ENCODE data around the gene PSAT1. TPM values are rescaled to one million over a fixed set of nuclear protein-coding genes. Genes with fewer than 3 reads are reported as not detected.

PSAT1 gene
- total and polyA plus RNA-seq, 2 of the 8 experiments (the other 6 are each of a cell fraction or from before 2014, with no cell fraction given): 204 to 341 TPM

DNA sequence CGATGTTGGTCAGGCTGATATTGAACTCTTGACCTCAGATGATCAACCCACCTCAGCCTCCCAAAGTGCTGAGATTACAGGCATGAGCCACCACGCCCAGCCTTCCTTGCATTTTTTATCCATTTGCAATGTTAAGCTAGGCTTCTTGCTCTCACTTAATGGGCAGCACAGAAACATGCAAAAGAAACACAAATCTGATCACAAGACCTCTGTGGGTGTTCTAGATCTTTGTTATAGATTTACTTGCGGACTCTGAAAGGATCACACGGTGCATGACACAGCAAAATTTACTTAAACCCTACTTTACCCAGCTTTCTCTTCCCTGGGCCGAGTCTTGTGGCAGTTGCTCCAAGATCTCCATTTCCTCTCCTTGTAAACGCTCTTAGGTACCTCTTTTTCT lies 71.3 kb downstream of the PSAT1 start:
- DNase-seq (ENCODE audit: low read depth in 1 of 2, low spot score in 2 of 2): no peak
- H3K23ac ChIP-seq (ENCODE audit: insufficient read length): no peak overlapping the region
- POLR2A ChIA-PET (ENCODE audit: partially characterized antibody): interaction anchor here (0.7 to 3.2 kb wide), 6 partner anchors 14 to 71 kb away, joined by 3 to 17 read pairs (median 4); partner anchors contain the start of gene PSAT1

More for the DNA sequence above, 71.3 kb downstream of the PSAT1 start:
- Histone ChIP-seq H2BK12ac (ENCODE audit: low read depth, low read length) (no peak overlapping the region), H3K27ac (ENCODE audit: low read depth, low read length) (no peak overlapping the region), H3K9me3 (ENCODE audit: insufficient read depth in 2 of 2, low read depth in 1 of 2, low read length in 1 of 2) (no peaks in the 10 kb centered on the region), H3K79me1 (ENCODE audit: low read depth, low read length) (no peaks in the 10 kb centered on the region), H4K20me1 (replicated peaks in 1 of 2; ENCODE audit: control insufficient read depth in 1 of 2, insufficient read depth in 2 of 2, low read length in 2 of 2) (peaks cover 0 to 2% of the 10 kb centered on the region in 2 experiments), H2BK15ac (ENCODE audit: low read length) (0 out of 2 replicates have a peak overlapping the region, but pooled peaks have one; percentile 40), H3K36me3 (ENCODE audit: control insufficient read depth in 2 of 4, insufficient read depth in 4 of 4, low read length in 3 of 4) (no peaks in the 10 kb centered on the region), H3K4me3 (ENCODE audit: extremely low read depth in 1 of 4, insufficient read depth in 2 of 4, low read depth in 3 of 4, low read length in 4 of 4) (no peak overlapping the region), H4K91ac (replicated peaks; ENCODE audit: insufficient read length, low read length) (no peak overlapping the region), H3K18ac (ENCODE audit: extremely low read depth, low read length) (no peak overlapping the region), H4K5ac (ENCODE audit: insufficient read length, low read depth, low read length) (no peak overlapping the region), H2AFZ (ENCODE audit: low read length) (no peak overlapping the region), H3K23me2 (ENCODE audit: low read depth, low read length) (no peaks in the 10 kb centered on the region), H2BK120ac (replicated peaks; ENCODE audit: low read depth, low read length) (no peak overlapping the region), H2BK20ac (ENCODE audit: low read length) (no peak overlapping the region), H4K8ac (ENCODE audit: extremely low read depth, insufficient read depth, low read length) (no peak overlapping the region), H2AK5ac (ENCODE audit: low read depth, low read length) (no peak overlapping the region), H3K79me2 (ENCODE audit: control insufficient read depth in 1 of 2, insufficient read depth in 2 of 2, low read length in 2 of 2) (no peaks in the 10 kb centered on the region), H3K4ac (replicated peaks; ENCODE audit: insufficient read length, low read depth, low read length) (no peak overlapping the region), H3K27me3 (replicated peaks in 1 of 4; ENCODE audit: control insufficient read depth in 3 of 4, extremely low read depth in 1 of 4, insufficient read depth in 3 of 4, low read length in 3 of 4) (no peaks in the 10 kb centered on the region), H3K56ac (replicated peaks; ENCODE audit: insufficient read length, low read depth, low read length) (no peak overlapping the region), H2BK5ac (ENCODE audit: low read depth, low read length) (peak overlapping the region; percentile 17; the same call in 1 of the 2 replicates), H3K4me2 (ENCODE audit: insufficient read depth in 1 of 2, low read depth in 2 of 2, low read length in 2 of 2) (no peak overlapping the region), H3K4me1 (replicated peaks in 1 of 4; ENCODE audit: control insufficient read depth in 3 of 4, insufficient read depth in 4 of 4, low read length in 3 of 4) (peaks cover 0 to 8% (median 0%) of the 10 kb centered on the region in 4 experiments; a peak in 1 of 7 replicates), H3K9ac (replicated peaks in 1 of 4; ENCODE audit: extremely low read depth in 1 of 4, low read depth in 3 of 4, low read length in 3 of 4) (no peak overlapping the region), H3K14ac (ENCODE audit: insufficient read length) (no peak overlapping the region)
- no peak for TF ChIP-seq CEBPB (IDR thresholded peaks at IDR 0.05; ENCODE audit: low read depth, low read length)
- no peak for TF ChIP-seq SP2 (IDR thresholded peaks at IDR 0.05; ENCODE audit: low read length)
- TF ChIP-seq MAFK (IDR thresholded peaks at IDR 0.05; ENCODE audit: low read depth, low read length): peak; percentile 26; the same call in 1 of the 2 replicates
- no peak for TF ChIP-seq TEAD4 (IDR thresholded peaks at IDR 0.05; ENCODE audit: low read depth, low read length)
- TF ChIP-seq HDAC6 (IDR thresholded peaks at IDR 0.05; ENCODE audit: low read depth, low read length): no peak
- TF ChIP-seq RFX5 (IDR thresholded peaks at IDR 0.05; ENCODE audit: borderline replicate concordance, low read depth, low read length): no peak
- TF ChIP-seq POLR2A (IDR thresholded peaks at IDR 0.05; ENCODE audit: control extremely low read depth in 1 of 2, low read depth in 2 of 2, low read length in 2 of 2): no peak
- no peak for FAIRE-seq
- 83% methylated on average over 6 of the region's 6 CpGs; no CpG with 5 or more reads in 1 of the 2 experiments for WGBS, 2 experiments (ENCODE audit: extremely low coverage in 1 of 2, insufficient coverage in 1 of 2, insufficient read length in 1 of 2, insufficient replicate concordance in 2 of 2, low coverage in 1 of 2, low lambda C conversion rate in 2 of 2, missing lambda C conversion rate in 1 of 2)
- CTCF ChIA-PET (ENCODE audit: partially characterized antibody): interaction anchor here (0.7 to 3.2 kb wide), 14 partner anchors 7 to 444 kb away, joined by 3 to 18 read pairs (median 4); no protein-coding TSS in a partner anchor

All from H1 (cell line).